NT2/D1 (cell line): ENCODE results near the gene INPP5D.

ENCODE experiments used
- YY1 ChIP-seq: IDR thresholded peaks from 2 replicates; pipeline ENCODE4 v1.6.1; 2011; ENCODE audit not compliant: insufficient read length, insufficient read depth
- ZNF274 ChIP-seq: IDR thresholded peaks from 2 replicates; pipeline ENCODE4 v1.6.1; 2011; ENCODE audit warnings: mild to moderate bottlenecking, low read depth, low read length

DNA sequence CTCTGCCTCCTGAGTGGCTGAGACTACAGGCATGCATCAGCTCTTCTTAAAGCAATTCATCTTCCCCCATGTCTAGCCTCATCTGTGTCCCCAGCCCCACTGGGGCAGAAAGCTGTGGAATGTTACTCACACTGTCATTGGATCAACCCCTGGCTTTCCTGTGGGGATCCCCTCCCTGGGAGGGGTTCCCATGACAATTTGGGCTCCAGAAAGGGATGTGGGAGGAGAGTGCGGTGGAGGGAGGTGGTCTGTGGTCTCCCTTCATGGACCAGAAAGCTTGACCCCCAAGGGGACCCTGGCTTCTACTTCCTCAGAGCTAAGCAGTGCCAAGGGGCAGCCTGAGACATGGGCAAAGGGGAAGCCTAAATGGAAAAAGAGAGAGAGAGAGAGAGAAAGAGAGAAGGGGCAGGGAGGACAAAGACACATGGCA, 48.4 kb upstream of the INPP5D start:
- no peak for TF ChIP-seq YY1
- no peak for TF ChIP-seq ZNF274
